G401.6 (cell line): ENCODE measurements around the gene TACC2.
"Not testable (repeated sequence)": the region's sequence is repeated elsewhere in the genome, so short reads cannot be mapped to it uniquely, and the experiment has no call there.

Experiments used
- FAIRE-seq: peaks from 2 replicates; lab custom pipeline; 2012; peaks lifted over from hg19 to GRCh38; lab: Jason Lieb, UNC

TACC2 gene

GRCh38 chr10:121988361-121989324 is at the start of gene TACC2:
Gene TACC2 (plus strand): TSS chr10:121989163. CDS start chr10:122021982, 32,819 bp downstream.
- no peak for FAIRE-seq

GRCh38 chr10:121941532-121941931 is 47.4 kb upstream of the TACC2 start:
- no peak for FAIRE-seq

- FAIRE-seq: no peak
Measured at GRCh38 chr10:121942749-121943416, 46.1 kb upstream of the TACC2 start.

DNA sequence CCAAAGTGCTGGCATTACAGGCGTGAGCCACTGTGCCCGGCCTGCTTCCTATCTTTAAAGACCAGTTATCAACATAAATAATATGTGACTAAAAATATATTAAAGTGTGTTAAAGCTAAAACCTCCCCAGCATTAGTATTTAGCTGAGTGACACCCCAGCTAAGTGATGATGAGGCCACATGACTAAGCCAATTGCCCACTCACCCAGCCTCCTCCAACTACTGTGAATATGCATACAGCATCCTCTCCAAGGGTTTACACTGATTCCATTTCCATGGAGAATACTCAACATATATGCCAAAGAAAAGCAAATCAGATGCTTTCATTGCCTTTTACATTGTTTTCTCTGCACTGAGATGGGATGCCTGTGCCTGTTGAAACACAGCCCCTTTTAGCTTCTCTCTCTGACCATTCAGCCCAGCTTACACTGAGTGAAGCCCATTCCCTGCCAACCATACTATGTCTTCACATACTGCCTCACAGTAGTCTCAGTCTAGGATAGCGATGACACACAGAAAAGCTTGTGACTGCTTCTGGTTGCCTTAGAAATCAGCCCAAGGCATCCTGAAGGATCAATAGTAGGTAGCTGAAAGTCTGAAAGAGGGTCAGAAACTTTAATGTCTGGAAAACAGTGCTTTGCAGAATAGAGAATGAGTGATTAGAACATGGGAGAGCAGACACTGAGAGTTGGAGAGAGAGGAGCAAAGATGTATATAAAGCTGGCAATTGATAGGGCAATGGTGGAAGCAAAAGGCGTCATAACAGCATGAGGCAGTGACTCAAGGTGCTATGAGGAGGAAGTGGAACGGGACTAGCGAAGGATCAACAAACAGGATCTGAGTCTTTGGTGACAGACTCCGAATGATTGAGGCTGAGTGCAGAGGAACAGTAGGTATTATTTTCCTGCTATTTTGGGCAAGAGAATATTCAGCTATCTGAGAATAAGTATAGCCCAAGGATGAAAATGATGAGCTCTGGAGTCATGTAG is 41.3 kb upstream of the TACC2 start:
- FAIRE-seq: no peak

GRCh38 chr10:121949049-121949448 is 39.9 kb upstream of the TACC2 start:
- no peak for FAIRE-seq

GRCh38 chr10:121949451-121949850 is 39.5 kb upstream of the TACC2 start:
- no peak for FAIRE-seq

DNA sequence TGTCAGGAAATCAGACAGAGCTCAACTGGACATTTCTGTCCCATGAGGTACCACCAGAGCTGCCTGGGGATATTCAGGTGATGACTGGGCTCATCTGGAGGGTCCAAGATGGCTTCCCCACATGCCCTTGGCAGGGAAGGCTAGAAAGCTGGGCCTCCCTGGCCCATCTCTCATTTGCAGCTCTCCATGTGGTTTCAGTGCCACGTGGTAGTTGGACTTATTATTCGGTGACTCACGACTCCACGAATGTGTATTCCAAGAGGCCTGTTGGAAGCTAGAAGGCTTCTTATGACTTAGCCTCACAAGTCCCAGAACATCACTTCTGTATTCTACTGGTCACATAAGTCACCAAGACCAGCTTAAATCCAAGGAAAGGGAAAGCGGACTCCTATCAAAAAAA is 36.7 kb upstream of the TACC2 start:
- FAIRE-seq: no peak

DNA sequence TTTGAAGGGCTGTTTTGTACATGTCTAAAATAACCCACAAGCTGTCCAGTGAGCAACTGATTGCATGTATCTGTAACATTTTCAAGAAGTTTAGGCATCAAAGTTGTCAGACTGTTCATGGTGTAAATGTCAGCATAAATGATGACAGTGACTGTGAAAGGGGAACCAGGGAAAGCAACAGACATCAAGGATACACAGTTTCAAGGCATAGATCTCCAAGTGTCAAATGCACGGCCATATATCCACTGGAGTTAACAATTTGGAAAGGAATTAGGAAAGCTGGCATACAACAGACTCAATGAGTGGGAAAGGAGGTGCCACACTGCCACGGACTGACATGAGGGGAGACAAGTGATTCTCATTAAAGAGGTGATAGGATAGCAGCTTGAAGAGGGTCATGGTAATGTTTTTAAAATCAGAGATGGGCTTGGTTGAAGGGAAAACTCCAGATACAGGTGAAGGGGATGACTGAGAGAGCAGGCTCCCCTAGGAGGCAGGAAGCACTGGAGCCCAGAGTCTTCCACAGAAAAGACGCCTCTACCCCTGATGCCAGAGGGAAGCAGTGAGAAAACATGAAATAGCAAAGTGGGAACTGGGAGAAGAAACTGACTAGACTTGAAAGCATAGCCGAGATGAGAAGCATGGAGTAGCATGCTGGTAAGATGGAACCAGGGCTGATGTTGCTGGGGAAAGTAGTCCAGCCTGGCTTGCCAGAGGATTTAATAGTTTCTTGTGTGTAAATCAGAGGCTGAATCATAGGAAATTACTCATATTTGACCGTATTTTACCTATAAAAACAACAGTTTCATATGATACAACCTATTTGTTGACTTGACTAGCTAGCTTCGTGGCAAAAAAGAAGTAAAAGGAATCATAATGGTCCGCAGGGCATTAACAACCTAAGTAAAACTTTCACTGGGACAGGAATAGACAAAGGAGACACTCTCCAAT is 32.6 kb upstream of the TACC2 start:
- FAIRE-seq: no peak

DNA sequence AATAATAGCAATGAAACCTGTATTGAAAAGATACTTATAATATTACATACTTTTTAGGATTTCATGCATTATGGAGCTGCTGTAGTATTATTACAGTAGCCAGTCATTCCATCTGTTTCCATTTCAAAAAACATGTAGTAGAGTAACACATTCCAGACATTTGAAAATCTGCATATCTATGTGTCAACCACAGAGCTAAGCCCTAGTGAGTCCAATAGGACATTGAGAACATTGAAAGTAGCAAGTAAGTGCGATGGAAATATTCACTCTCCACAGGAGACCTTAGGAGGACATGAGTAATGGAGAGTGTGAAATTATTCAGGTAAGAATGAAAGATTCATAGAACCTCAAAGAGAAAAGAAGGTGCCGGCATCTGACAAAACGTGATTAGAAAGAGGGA is 29.3 kb upstream of the TACC2 start:
- FAIRE-seq: no peak

DNA sequence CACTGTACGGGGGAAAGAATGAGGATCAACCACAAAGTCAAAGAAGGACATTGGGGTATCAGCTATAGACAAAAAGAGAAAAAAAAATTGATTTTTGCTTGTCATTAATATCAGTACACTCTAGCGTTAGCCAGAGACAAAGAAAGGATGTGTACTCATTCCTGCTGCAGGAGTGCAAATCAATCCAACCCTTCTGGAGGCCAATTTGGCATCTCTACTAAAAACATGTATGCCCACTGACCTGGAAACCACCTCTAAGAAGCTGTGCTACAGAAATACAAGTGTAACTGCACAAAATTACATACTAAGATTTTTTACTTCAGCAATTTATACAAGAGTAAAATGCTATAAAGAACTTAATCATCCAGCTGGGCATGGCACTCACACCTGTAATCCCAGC is 27.5 kb upstream of the TACC2 start:
- FAIRE-seq: no peak

- FAIRE-seq: no peak
Measured at GRCh38 chr10:121965996-121966395, 23.0 kb upstream of the TACC2 start.

DNA sequence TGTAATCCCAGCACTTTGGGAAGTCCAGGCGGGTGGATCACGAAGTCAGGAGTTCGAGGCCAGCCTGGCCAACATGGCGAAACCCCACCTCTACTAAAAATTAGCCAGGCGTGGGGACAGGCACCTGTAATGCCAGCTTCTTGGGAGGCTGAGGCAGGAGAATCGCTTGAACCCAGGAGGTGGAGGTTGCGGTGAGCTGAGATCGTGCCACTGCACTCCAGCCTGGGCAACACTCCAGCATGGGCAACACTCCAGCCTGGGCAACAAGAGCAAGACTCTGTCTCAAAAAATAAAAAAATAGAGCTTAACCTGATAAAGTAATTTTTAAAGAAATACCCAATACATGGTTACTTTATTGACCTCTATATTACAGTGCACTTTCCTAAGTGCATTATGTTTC is 19.9 kb upstream of the TACC2 start:
- not testable (repeated sequence) for FAIRE-seq

- no peak for FAIRE-seq
Measured at GRCh38 chr10:121974019-121974534, 14.9 kb upstream of the TACC2 start.

DNA sequence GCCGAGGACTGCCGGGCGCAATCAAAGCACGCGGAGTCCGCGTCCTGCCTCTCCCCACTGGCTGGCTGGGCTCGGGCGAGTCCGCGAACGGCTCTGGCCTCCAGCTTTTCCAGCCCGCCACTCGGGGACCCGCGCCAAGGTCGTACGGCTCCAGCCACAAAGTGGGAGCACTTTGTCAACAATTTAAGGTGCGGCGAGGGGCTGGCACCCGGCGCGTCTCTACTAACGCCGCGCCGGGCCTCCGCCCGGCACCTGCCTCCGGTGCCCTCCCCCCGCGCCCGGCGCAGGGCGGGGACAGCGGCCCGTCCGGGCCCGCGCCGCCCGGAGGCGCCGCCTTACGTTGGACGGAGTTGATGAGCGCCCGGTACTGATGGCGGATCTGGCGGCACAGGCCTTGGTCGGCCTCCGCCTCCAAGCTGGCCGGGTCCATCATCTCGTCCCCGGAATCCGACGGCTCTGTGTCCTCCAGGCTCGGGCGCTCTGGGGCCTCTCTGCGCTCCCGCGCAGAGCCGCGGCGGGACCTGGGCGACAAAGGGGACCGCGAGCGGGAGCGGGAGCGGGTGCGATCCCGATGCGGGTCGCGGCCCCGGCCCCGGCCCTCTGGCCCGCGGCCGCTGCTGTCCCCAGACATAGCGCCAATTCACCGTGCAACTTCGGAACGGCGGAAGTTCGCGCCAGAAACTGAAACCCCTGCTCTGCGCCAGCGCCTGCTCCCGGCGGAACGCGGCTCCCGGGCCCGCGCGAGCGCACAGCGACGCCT is 14.2 kb upstream of the TACC2 start, which contains the start of gene NSMCE4A:
NSMCE4A (minus strand) TSS at position 683 of the 760 bp plus-strand sequence; CDS start at position 631, 52 bp downstream.
- FAIRE-seq: no peak

- FAIRE-seq: no peak
Measured at GRCh38 chr10:121975295-121976086, 13.5 kb upstream of the TACC2 start.

DNA sequence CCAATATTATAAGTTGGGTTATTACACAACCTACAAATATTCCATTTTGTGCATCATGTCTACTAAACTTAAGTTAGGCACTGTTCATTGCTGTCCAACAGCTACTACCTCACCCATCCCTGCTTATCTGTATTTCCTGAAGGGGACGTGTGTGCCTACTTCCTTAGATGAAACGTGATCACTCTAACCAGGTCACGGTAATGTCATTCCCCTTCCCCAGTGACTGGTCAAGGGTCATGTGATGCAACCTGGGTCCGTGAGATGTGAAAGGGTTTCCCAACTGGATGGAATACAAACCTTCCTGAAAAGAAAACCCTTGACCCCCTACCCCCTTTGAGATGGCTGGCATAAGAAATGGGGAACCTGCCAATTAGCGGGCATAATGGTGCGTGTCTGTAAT is 12.4 kb upstream of the TACC2 start:
- FAIRE-seq: no peak

GRCh38 chr10:121978511-121978910 is 10.5 kb upstream of the TACC2 start:
- FAIRE-seq: no peak

DNA sequence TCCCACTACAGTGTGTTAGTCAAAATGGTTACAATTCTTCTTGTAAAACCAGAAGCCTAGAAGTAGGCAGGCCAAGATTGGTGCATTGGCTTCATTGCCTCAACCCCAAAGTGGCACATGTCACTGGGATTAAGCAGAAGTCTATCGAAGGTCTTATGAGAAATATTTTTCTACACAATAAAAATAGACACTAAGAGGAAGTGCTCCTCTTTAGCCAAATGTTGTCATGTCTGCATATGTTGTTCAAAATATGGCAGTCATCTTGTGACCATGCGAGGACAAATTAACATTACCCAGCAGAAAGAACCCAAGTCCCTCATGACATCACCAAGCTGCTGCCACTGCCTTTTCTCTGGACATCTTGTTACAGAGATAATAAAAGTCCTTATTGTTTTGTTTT is 7.6 kb upstream of the TACC2 start:
- FAIRE-seq: no peak

- no peak for FAIRE-seq
Measured at GRCh38 chr10:121983852-121984251, 5.1 kb upstream of the TACC2 start.
